Spleen (tissue), 11 donors: ENCODE data around the gene IFITM10. TPM values are rescaled to one million over a fixed set of nuclear protein-coding genes. Genes with fewer than 3 reads are reported as not detected.

Source experiments
- DNase-seq: peaks from one replicate; pipeline ENCODE4 v3.0.0-alpha.2; 2020
- H3K27ac ChIP-seq, 8 donors: fragments of 200-600 bp; sonication (generic) in 7 of 8; 1 replicate in 4 of 8; 2 replicates in 4 of 8; pipeline versions ENCODE4 v1.5.0 to v1.8.0; 2016 to 2021; ENCODE audit warnings: inconsistent platforms in 4 of 8, mild to moderate bottlenecking in 4 of 8, moderate library complexity in 1 of 8
- H3K27me3 ChIP-seq, 7 donors: fragments of 200-600 bp; sonication (generic) in 6 of 7; replicated peaks in 1 of 7; 1 replicate in 4 of 7; 2 replicates in 3 of 7; pipeline versions ENCODE4 v1.5.0 to v1.8.0; 2016 to 2021; ENCODE audit warnings: inconsistent platforms in 3 of 7, mild to moderate bottlenecking in 1 of 7
- H3K36me3 ChIP-seq, 6 donors: fragments of 200-600 bp; sonication (generic) in 5 of 6; 1 replicate in 4 of 6; 2 replicates in 2 of 6; pipeline versions ENCODE4 v1.5.0 to v1.8.0; 2016 to 2021; ENCODE audit warnings: inconsistent platforms in 2 of 6
- H3K4me1 ChIP-seq, 6 donors: fragments of 200-600 bp; sonication (generic) in 5 of 6; 1 replicate in 3 of 6; 2 replicates in 3 of 6; pipeline versions ENCODE4 v1.5.0 to v1.8.0; 2016 to 2021; ENCODE audit warnings: inconsistent platforms in 3 of 6
- H3K4me3 ChIP-seq, 8 donors: fragments of 200-600 bp; sonication (generic) in 7 of 8; 1 replicate in 4 of 8; 2 replicates in 4 of 8; pipeline versions ENCODE4 v1.5.0 to v1.8.0; 2016 to 2021; ENCODE audit warnings: inconsistent platforms in 4 of 8, mild to moderate bottlenecking in 4 of 8, moderate library complexity in 2 of 8
- H3K9me3 ChIP-seq, 8 donors: fragments of 200-600 bp; sonication (generic) in 7 of 8; 1 replicate in 4 of 8; 2 replicates in 4 of 8; pipeline versions ENCODE4 v1.5.0 to v1.8.0; 2016 to 2021; ENCODE audit warnings: inconsistent platforms in 4 of 8
- POLR2A ChIP-seq, 3 donors: fragments of 450-650 bp; IDR thresholded peaks; one replicate each; pipeline ENCODE4 v1.5.1; 2017; ENCODE audit warnings: antibody characterized with exemption in 3 of 3, mild to moderate bottlenecking in 1 of 3
- POLR2AphosphoS5 ChIP-seq, 3 donors: sonication (generic); formaldehyde crosslinking; IDR thresholded peaks; one replicate each; pipeline ENCODE4 v1.5.1; 2017; ENCODE audit warnings: antibody characterized with exemption in 3 of 3
- WGBS, 5 donors: extraction: QIAGEN DNeasy Blood & Tissue Kit in 3 of 5; methylation state at CpG; one replicate each; pipeline versions ENCODE4 v1.1.5 to v1.1.7; 2013 to 2018; 5-methylcytosine and 5-hydroxymethylcytosine counted together
- intact Hi-C: fragments of 100-400 bp; cut with DNase I; formaldehyde crosslinking; loops from one replicate; pipeline ENCODE4 v1.15.0; 2023; ENCODE audit warnings: low total_unique reads
- polyA plus RNA-seq, 3 donors: library from polyadenylated mRNA; stranded (reverse); fragments of 200-250 nt; gene quantifications; one replicate each; pipeline ENCODE4 v1.2.1, GENCODE V29; 2013
- total RNA-seq, 7 donors: library from RNA; depleted of rRNA in 3 of 7; stranded (reverse); fragments of >200 nt in 3 of 7; fragmentation: NEBNext Ultra II Directional in 4 of 7; extraction: Animal tissue kit (Norgen Biotek cat#: 25700) in 4 of 7; gene quantifications; one replicate each; pipeline versions ENCODE4 v1.1.0 to v1.2.1, GENCODE V29; 2016 to 2021
- TF ChIP-seq, protein P1 (sequence below), 11 experiments: fragments of 200-600 bp in 7 of 11; fragments of 450-650 bp in 4 of 11; sonication (generic) in 4 of 11; IDR thresholded peaks in 8 of 11; conservative IDR thresholded peaks in 3 of 11; 1 replicate in 7 of 11; 2 replicates in 4 of 11; pipeline versions ENCODE4 v1.4.0 to v1.8.0; 2016 to 2021; ENCODE audit warnings: antibody characterized with exemption in 11 of 11, inconsistent platforms in 4 of 11, mild to moderate bottlenecking in 1 of 11
- donor health status: healthy with polysubstance abuse.
- donor health status: DM: no; HTN: no; CAD: no; lungs with moderate emphysema.
- donor health status: DM: no; HTN: no; CAD: no.
- donor health status: Bipolar disorder and iron deficiency.
- donor health status: healthy.
- donor health status: DM: no; HTN: no; CAD: no.
- donor health status: DM: yes; HTN: yes; CAD: no.

IFITM10 gene
- total and polyA plus RNA-seq, 10 donors, result 0.80 to 41.6 (median 7.3) TPM

DNA sequence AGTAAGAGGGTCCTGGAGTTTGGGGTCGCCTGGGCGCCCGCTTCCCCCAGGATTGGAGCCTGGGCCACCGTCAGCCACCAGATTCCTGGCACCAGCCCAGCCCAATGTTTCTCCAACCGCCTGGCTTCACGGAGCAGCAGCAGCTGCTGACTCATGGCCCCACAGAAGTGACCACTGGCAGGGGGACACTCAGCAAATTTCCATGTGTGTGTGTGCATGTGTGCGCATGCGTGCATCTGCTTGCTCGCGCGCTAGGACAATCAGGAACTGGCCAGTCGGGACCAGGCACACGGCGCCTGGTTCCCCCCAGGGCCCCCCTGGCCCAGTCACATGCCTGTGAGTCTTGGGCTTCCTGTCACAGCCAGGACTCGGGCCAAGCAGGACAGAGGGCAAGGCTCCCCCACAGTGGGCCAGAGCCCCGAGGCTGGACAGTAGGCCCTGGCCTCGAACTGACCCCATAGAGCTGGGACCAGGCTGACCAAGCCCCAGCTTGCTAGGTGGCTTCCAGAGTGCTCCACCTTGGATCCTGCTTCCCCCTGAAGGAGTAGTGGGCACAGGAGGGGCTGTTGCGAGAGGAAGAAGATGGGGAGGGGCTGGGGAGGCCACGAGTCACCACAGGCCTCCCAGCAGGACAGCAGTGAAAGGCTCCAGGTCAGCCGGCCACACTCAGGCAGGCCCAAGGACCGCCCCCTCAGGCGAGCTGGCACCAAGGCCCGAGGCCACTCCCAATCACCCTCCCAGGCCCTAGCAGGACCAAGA, 10.1 kb upstream of the IFITM10 start:
- H3K27ac ChIP-seq, result peak overlapping the region; percentile 90 to 99 (median 94)
- peak; percentile 95 for DNase-seq
- 23 to 59% (median 38%) methylated on average over 14 to 23 of the region's 23 CpGs for WGBS, 5 donors
- H3K36me3 ChIP-seq, result peaks cover 0 to 66% (median 26%) of the 10 kb centered on the region in 6 donors
- peaks cover 75 to 90% (median 86%) of the 10 kb centered on the region in 6 donors for H3K4me1 ChIP-seq
- intact Hi-C loops, result no loop called here
- no peaks in the 10 kb centered on the region for H3K9me3 ChIP-seq
- peak in 2 of 3 donors; percentile 91 to 95 for TF ChIP-seq POLR2AphosphoS5 (IDR thresholded peaks at IDR 0.05)
- TF ChIP-seq, protein P1, sequence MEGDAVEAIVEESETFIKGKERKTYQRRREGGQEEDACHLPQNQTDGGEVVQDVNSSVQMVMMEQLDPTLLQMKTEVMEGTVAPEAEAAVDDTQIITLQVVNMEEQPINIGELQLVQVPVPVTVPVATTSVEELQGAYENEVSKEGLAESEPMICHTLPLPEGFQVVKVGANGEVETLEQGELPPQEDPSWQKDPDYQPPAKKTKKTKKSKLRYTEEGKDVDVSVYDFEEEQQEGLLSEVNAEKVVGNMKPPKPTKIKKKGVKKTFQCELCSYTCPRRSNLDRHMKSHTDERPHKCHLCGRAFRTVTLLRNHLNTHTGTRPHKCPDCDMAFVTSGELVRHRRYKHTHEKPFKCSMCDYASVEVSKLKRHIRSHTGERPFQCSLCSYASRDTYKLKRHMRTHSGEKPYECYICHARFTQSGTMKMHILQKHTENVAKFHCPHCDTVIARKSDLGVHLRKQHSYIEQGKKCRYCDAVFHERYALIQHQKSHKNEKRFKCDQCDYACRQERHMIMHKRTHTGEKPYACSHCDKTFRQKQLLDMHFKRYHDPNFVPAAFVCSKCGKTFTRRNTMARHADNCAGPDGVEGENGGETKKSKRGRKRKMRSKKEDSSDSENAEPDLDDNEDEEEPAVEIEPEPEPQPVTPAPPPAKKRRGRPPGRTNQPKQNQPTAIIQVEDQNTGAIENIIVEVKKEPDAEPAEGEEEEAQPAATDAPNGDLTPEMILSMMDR (IDR thresholded peaks at IDR 0.05 in 8 of 11, conservative IDR thresholded peaks at IDR 0.05 in 3 of 11), result no peak
- H3K4me3 ChIP-seq, result peak overlapping the region in 6 of 8 donors; percentile 82 to 99 (median 96)
- H3K27me3 ChIP-seq, result no peaks in the 10 kb centered on the region

DNA sequence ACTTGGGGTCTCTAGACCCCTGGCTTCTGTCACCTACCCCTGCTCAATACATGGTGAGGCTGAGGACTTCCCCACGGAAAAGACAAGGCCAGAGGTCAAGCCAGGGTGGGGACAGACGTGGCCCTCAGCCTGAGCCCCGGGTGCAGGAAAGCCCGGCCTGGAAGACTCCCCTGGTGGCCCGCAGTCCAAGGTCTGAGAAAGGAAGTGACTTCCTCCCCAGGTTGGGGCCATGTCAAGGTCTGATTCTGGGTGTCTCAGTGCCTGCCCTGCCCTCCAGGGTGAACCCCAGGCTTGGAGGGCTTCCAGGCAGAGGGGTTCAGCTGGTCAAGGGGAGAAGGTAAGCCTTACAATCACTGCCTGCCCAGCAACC, 9.4 kb upstream of the IFITM10 start:
- TF ChIP-seq POLR2A (IDR thresholded peaks at IDR 0.05) (no peak), POLR2AphosphoS5 (IDR thresholded peaks at IDR 0.05) (no peak)
- TF ChIP-seq, protein P1 (IDR thresholded peaks at IDR 0.05 in 8 of 11, conservative IDR thresholded peaks at IDR 0.05 in 3 of 11), result no peak
- Histone ChIP-seq H3K36me3 (peaks cover 0 to 73% (median 33%) of the 10 kb centered on the region in 6 donors), H3K4me1 (peaks cover 79 to 97% (median 93%) of the 10 kb centered on the region in 6 donors), H3K27ac (peak overlapping the region; percentile 90 to 99 (median 94)), H3K4me3 (peak overlapping the region in 5 of 8 donors; percentile 23 to 99 (median 93)), H3K27me3 (no peaks in the 10 kb centered on the region), H3K9me3 (no peaks in the 10 kb centered on the region)
- intact Hi-C loops, result no loop called here
- no peak for DNase-seq
- WGBS, 5 donors, result 13 to 26% (median 15%) methylated on average over 3 to 5 of the region's 5 CpGs

DNA sequence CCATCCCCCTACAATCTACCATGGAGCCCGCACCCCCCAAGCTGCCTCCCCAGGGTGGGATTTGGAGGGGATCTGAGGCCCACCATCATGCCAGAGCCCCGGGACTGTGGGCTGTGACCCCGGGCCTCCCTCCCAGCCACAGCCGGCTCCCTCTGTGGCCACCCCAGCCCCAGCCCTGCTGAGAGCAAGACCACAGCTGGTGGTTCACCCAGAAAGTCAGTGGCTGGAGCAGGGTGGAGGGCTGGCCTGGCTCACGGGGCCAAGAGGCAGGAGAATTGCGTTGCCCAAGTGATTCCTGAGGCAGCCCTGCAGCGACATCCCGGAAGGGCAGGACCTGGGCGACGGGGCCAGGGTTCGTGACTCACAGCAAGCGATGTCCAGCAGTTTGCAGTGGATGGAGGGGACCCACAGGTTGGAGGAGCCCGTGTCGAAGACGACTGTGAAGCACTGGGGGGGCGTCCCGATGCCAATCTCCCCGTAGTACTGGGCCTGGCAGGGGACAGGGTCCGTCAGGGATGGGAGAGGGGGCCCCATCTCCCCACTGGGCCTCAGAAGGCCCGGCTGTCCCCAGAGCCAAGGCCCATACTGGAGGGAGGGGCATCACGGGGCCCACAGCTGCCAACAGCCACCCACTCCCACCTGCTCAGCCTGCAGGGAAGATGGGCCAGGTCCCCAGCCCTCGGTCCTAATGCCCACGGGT, 8.9 kb upstream of the IFITM10 start:
- no peaks in the 10 kb centered on the region for H3K9me3 ChIP-seq
- WGBS, 5 donors, result 60 to 82% (median 68%) methylated on average over 16 to 23 of the region's 23 CpGs
- H3K4me3 ChIP-seq, result peak overlapping the region in 4 of 8 donors; percentile 23 to 99 (median 90)
- peak overlapping the region; percentile 90 to 99 (median 94) for H3K27ac ChIP-seq
- TF ChIP-seq POLR2AphosphoS5 (IDR thresholded peaks at IDR 0.05), result peak in 2 of 3 donors; percentile 7 to 48
- TF ChIP-seq, protein P1 (IDR thresholded peaks at IDR 0.05 in 8 of 11, conservative IDR thresholded peaks at IDR 0.05 in 3 of 11), result no peak
- TF ChIP-seq POLR2A (IDR thresholded peaks at IDR 0.05), result no peak
- H3K4me1 ChIP-seq, result peaks cover 77 to 97% (median 92%) of the 10 kb centered on the region in 6 donors
- H3K36me3 ChIP-seq, result peaks cover 0 to 78% (median 37%) of the 10 kb centered on the region in 6 donors
- intact Hi-C loops, result no loop called here
- DNase-seq, result peak; percentile 82
- no peaks in the 10 kb centered on the region for H3K27me3 ChIP-seq
